ENCODE results near the gene PSMG4.

The PSMG4 gene

DNA sequence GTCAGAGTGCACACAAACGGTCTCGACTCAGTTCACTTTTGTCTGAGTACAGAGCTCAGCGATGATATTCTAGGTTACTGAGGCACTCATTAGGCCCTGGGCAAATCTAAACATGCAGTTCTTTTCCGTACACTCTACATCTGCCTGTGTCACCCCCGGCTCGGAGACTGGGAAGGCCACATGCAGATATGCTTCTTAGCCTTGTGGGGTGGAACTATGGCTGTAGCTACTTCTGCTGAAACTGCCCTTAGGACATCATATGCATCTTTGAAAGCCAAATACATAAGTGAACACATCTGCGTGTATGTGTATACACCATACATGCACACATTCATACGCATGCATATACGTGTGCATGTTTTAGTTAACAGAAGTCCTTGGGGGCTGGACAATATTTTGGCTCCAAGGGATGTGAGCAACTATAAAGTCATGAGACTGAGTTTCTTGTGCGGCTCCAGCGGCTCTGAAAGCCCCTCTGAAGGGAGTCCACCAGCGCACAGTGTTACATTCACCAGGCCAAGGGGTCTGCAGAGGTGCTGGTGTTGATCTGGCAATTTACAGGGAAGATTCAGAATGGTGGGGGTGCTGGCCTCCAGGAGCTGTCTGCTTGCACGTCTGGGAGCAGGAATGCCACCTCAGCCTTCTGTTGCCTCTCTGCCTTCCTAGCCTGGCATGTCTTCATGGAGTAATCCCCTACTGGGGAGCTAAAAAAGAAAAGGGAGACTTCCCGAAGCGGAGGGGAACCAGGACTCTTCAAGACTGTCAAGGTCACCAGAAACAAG lies 31.6 kb downstream of the PSMG4 start:
- TF ChIP-seq POLR2A (IDR thresholded peaks at IDR 0.05; ENCODE audit: low read length), result no peak
- TF ChIP-seq GATA1 (IDR thresholded peaks at IDR 0.05; ENCODE audit: low read depth, low read length), result no peak
- no peak for DNase-seq

DNA sequence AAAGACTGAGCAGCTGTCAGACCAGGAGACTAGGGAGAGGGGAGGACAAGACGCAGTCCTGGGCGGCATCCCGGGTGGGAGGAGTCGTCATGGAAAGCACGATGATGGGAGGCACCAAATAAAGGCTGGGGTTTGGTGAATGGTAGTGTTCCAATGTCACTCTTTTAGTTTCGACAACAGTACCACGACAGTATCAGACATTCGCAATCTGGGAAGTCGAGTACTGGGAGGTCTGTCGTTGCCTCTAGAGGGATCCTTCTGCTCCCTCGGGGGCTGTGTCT lies 32.1 kb downstream of the PSMG4 start:
- no peak for TF ChIP-seq POLR2A (IDR thresholded peaks at IDR 0.05; ENCODE audit: low read length)
- no peak for TF ChIP-seq GATA1 (IDR thresholded peaks at IDR 0.05; ENCODE audit: low read depth, low read length)
- no peak for DNase-seq

DNA sequence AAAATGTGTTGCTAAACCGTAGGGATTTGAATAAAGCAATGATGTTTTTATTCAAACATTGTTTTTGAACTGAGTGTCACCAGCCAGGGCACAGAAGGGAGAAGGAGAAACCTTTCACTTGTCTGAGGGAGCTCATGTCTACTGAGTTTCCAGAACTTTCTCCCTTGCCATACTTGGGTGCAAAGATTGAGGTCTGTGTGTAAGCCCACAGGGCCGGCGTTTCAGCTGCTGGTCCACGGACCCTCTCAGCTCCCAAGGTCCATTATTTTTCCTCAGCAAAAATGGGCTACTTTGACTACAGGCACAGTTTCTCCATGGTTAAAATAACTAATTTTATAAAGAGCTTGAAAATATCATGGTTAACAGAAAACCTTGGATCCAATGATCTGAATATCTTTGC lies 32.6 kb downstream of the PSMG4 start:
- DNase-seq, result no peak
- no peak for TF ChIP-seq POLR2A (IDR thresholded peaks at IDR 0.05; ENCODE audit: low read length)
- no peak for TF ChIP-seq GATA1 (IDR thresholded peaks at IDR 0.05; ENCODE audit: low read depth, low read length)

DNA sequence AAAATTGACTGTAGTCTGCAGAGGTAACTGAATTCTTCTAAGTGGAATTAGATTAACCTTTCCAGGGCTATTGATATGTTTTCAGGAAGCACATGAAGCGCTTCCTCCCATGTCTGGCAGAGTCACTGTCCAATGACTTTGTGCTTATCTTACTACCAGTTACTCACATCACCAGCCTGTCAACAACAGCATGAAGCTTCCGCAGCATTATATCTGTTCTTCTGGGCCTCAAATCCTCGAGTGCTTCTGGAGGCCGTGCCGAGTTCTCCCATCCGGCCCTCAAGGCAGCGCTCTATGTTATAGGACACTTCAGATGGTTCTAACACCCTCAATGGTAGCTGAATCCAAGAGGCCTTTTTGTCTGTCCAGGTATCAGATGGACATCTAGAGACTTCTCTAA lies 33.2 kb downstream of the PSMG4 start:
- no peak for TF ChIP-seq GATA1 (IDR thresholded peaks at IDR 0.05; ENCODE audit: low read depth, low read length)
- peak; percentile 24 for TF ChIP-seq POLR2A (IDR thresholded peaks at IDR 0.05; ENCODE audit: low read length)
- DNase-seq, result peak; percentile 51 to 63

DNA sequence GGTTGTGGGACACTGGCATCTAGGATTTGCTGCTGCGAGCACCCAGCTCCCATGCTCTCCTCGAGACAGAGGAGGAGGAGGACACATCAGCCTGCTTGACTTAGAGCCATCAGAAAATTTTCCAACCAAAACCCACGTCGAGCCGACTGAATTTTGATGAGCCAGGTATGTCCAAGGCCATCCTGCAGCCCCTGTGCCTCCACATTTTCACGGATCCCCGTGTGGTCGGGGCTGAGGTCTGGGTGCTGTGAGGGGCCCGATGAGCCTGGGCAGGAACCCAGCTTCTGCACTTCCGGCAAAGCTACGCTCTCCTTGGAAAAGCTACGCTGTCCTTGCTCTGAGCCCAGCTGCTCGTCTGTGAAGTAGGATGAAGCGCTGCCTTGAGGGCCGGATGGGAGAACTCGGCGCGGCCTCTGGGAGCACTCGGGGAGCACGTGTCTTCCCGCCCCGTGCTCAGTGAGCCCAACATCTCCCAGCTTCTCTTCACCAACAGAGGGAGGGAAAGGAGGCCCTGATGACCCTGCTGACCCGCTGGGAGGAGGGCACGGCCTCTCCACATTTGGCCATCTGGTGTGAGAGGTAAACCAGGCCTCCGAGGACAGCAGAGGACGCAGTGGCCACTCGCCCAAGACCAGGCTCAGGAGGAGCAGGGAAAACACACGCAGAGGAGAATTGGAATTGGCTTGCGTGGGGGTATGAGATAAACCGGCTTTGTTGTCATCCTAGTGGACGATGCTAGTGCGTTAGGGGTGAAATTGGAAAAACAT lies 33.9 kb downstream of the PSMG4 start:
- no peak for DNase-seq
- no peak for TF ChIP-seq GATA1 (IDR thresholded peaks at IDR 0.05; ENCODE audit: low read depth, low read length)
- no peak for TF ChIP-seq POLR2A (IDR thresholded peaks at IDR 0.05; ENCODE audit: low read length)

DNA sequence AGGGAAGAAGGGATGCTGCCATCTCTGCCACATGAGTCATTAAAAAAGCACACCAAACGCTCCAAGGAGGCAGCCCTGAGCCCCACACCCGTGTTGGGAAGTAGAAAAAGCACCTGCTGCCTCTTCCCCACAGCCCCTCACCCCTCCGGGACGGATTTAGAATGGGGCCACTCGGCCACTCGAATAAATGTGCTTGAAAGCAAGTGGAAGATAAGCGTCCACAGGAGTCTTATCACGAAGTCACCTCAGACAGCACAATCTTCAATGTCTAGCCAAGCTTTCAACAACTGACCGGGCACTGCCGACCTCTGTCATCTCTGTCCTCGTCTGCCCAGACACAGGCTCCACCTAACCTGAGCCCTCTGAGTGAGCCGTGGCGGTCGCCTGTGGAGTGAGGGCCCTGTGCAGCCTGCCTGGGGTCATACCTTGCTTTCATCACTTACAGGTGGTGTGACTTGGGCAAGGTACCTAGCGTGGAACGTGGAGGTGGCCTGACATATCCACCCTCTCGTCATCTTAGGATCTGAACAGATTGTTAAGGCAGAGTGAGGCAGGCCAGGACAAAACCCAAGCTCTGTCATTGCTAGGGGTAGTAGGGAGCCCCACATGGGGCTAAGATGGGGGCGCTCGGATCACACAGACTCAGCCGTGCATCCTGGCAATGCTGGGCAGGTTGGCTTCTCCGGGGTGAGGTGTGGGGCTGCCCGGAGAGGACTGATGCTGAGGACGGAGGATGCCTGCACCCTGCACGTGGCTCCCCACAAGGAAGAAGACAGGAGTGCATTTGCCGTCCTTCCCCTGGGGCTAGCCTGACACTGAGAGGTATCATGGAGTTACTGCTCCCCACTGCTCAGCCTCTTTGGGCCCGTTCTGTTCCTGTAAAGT lies 34.8 kb downstream of the PSMG4 start:
- DNase-seq, result peak in 1 of 2 experiments; percentile 44
- TF ChIP-seq GATA1 (IDR thresholded peaks at IDR 0.05; ENCODE audit: low read depth, low read length) (no peak), POLR2A (IDR thresholded peaks at IDR 0.05; ENCODE audit: low read length) (no peak)

DNA sequence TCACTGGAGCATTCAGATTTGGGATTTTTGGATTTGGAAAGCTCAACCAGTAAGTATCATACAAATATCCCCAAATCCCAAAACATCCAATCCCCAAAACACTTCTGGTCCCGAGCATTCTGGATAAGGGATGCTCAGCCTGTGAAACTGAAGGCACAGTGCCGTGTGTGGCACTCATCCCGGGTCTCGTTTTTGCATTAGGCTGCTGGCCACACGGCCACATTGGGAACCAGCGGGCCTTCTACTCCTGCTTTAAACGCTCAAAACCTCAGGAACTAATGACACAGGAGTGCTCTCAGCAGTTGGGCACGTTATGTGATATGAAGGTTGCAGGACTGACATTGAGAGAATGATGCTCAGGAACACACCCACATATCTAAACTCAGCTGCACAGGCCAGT lies 35.6 kb downstream of the PSMG4 start:
- TF ChIP-seq GATA1 (IDR thresholded peaks at IDR 0.05; ENCODE audit: low read depth, low read length) (no peak), POLR2A (IDR thresholded peaks at IDR 0.05; ENCODE audit: low read length) (no peak)
- no peak for DNase-seq

DNA sequence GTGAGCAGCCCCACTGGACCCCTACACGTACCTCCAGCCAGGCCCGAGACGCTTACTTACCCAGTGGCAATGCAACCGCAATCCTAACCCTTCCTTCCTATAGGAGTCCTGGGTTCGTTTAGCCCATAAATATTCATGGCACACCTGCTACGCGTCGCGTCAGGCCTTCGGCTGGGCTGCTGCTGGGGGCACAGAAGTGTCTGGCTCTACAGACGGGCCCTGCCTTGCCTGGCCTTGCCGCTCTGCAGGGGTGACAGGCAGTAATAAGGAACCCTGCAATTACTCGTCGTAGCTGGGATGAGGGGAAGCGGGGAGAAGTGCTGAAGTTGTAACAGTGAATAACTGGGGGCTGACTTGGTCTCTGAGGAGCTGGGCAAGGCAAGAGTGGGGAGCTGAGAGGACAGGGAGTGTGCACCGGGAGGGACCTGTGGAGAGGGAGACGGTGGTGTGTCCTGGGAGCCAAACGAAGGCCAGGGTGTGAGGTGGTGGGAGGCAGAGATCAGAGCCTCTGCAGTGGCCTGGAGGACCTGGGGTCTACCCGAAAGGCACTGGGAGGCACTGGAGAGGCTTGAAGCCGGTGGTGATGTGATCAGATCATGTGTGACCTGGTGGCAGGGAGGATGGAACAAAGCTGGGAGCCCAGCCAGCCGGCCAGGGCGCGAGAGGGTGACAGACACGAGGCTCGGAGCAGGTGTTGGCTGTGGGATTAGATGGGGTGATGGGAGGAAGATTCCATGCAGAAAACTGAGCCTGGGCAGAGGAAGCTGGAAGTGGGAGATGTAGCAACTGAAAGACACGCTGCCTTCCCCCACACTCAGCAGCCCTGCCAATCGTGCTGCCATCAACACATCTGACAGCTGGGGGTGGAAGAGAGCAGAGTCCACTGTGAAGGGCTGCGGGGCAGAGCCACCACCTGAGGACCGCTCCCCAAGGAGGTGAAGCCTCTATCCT lies 36.4 kb downstream of the PSMG4 start:
- no peak for TF ChIP-seq POLR2A (IDR thresholded peaks at IDR 0.05; ENCODE audit: low read length)
- no peak for DNase-seq

DNA sequence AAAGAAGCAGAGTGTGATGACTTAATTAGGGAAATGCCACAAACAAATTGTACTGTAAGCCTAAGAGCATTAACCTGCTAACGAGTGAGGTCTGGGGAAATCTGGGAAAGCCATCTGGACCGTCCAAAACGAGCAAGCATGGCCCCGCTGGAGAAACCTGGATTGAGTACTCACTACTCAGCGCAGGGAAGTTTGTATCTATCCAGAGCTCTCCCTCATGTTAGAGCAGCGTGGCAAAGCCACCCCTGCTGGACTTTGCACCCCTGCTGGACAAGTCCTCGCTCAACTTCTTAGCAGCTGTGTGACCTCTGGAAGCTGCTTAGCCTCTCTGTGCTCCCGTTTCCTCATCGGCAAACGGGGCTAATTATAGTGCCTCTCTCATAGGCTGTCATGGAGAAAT lies 37.3 kb downstream of the PSMG4 start:
- no peak for DNase-seq

DNA sequence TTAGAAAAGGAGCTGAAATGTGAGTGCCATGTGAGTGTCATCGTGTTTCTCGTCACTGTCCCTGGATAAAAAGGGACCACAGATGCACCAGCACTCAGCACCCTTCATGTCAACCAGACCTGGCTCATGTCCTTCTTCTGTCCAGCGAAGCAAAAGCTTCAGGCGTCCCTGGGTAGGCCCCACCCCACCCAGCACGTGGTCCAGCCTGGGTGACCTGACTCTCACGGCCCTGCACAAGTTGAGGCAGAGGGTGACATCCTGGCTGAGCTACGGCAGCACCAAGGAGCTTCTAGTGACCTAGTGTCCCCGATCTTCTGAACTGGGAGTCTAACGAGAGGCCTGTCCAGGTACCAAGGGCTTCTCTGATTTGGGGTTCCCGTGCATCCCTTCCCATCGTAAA lies 37.8 kb downstream of the PSMG4 start:
- no peak for DNase-seq
- TF ChIP-seq POLR2A (IDR thresholded peaks at IDR 0.05; ENCODE audit: low read length) (no peak), GATA1 (IDR thresholded peaks at IDR 0.05; ENCODE audit: low read depth, low read length) (no peak)

More for the DNA sequence above, 37.3 kb downstream of the PSMG4 start:
- no peak for TF ChIP-seq GATA1 (IDR thresholded peaks at IDR 0.05; ENCODE audit: low read depth, low read length)
- no peak for TF ChIP-seq POLR2A (IDR thresholded peaks at IDR 0.05; ENCODE audit: low read length)

DNA sequence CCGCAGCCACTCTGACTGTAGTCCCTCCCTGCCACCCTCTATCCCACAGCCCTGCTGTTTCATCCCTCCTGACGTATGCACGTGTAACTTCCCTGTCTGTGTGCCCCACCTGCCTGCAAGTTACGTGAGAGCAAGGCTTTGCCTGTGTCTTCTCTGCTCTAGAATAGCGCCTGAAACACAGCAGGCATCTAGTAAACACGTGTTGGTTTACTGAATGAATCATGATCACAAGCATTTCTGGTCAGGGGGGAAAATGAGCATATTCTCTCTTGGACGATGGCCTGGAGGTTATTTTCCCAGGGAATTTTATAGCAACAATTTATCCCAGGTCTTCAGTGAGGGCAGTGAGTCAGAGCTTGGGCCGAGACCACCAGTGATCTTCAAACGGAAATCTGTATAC lies 38.3 kb downstream of the PSMG4 start:
- TF ChIP-seq GATA1 (IDR thresholded peaks at IDR 0.05; ENCODE audit: low read depth, low read length) (no peak), POLR2A (IDR thresholded peaks at IDR 0.05; ENCODE audit: low read length) (no peak)
- no peak for DNase-seq

DNA sequence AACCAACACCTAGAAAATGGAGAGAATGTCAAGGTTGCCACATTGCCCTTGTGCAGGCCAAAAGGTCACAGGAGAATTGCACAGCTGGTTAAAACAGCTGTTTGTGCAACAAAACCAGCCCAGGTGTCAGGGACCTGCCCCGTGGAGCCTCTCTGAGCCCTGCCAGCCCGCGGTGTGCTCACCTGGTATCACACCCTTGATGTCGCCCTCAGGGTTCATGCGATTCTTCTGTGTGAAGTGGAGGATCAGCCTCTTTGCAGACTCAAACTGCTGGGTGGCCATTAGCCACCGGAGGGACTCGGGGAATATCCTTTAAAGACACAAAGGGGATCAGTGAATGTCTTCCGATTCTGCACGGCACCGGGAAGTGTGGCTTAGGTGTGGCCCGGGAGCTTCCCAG lies 39.2 kb downstream of the PSMG4 start:
- no peak for DNase-seq
- TF ChIP-seq POLR2A (IDR thresholded peaks at IDR 0.05; ENCODE audit: low read length), result no peak
- TF ChIP-seq GATA1 (IDR thresholded peaks at IDR 0.05; ENCODE audit: low read depth, low read length), result no peak

DNA sequence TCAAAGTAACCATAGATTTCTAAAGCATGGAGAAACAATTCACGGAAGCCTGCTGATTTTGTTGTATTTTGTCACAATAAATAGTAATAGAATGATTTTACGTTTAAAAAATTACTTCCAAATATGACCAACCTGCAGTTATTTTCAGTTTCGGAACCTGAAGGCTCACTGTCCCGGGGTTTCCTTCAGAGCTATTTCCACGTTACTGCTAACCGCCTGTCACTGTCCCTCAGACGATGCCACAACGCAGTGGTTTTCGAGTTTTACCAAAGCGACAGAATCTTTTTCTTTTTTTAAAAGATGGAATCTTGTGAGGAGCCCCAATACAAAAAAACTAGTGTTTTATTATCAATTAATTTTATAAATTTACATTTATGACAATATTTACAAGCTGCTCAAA lies 40.5 kb downstream of the PSMG4 start:
- no peak for DNase-seq
- TF ChIP-seq POLR2A (IDR thresholded peaks at IDR 0.05; ENCODE audit: low read length), result no peak
- TF ChIP-seq GATA1 (IDR thresholded peaks at IDR 0.05; ENCODE audit: low read depth, low read length), result no peak

All from erythroblast (primary cell).